ENCODE measurements around the gene EHBP1L1. TPM values are rescaled to one million over a fixed set of nuclear protein-coding genes. Genes with fewer than 3 reads are reported as not detected.
A peak's percentile ranks its signal among the peaks of the same experiment; 100 is the strongest.

The EHBP1L1 gene
- total and polyA plus RNA-seq, 2 of the 13 experiments (the other 11 are each of a cell fraction or from before 2014, with no cell fraction given), result 8.3 to 10.6 TPM

DNA sequence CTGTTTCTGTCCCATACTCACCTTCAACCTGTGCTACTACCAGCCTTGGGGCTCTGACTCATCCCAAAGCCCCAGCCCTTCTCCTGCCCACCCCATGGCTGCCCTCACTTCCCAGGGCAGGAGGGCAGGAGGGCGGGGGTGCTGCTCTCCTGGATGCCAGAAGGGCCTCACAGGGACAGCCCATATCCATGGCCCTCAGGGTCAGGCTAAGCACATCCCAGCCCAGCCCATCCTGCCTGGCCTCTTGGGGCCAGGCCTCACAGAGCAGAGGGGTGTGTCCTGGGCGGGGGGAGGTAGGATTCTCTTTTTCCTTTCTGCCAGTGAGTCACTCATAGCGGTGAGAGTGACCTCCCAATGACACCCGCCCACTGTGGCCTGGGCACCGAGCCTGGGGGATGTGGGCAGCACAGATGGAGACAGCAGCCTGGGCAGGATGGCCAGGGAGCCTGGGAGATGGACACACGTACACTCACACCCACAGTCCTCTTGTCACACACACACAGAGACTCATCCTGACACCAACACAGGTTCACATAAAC is 20.1 kb upstream of the EHBP1L1 start (continued):
- TF ChIP-seq ZNF510 (CRISPR knock-in tag; IDR thresholded peaks at IDR 0.05; ENCODE audit: low read depth) (no peak), TAF1 (CRISPR knock-in tag; IDR thresholded peaks at IDR 0.05) (peak; percentile 38; the same call in 1 of the 2 replicates), PRPF4 (IDR thresholded peaks at IDR 0.05; ENCODE audit: low read depth, low read length, poor library complexity, severe bottlenecking) (no peak), ZNF703 (CRISPR knock-in tag; IDR thresholded peaks at IDR 0.05; ENCODE audit: borderline replicate concordance) (no peak), ZNF3 (CRISPR knock-in tag; IDR thresholded peaks at IDR 0.05) (no peak), ZMYM4 (CRISPR knock-in tag; IDR thresholded peaks at IDR 0.05) (no peak), YEATS2 (CRISPR knock-in tag; IDR thresholded peaks at IDR 0.05; ENCODE audit: borderline replicate concordance) (peak; percentile 52; the same call in 1 of the 2 replicates), ZNF879 (CRISPR knock-in tag; IDR thresholded peaks at IDR 0.05) (no peak), ZNF614 (CRISPR knock-in tag; IDR thresholded peaks at IDR 0.05; ENCODE audit: borderline replicate concordance) (0 out of 2 replicates have a peak, but pooled peaks have one; percentile 34), NR2F1 (CRISPR knock-in tag; IDR thresholded peaks at IDR 0.05) (peak; percentile 42 to 44; a peak in 1 of 4 replicates), ZNF331 (CRISPR knock-in tag; IDR thresholded peaks at IDR 0.05) (peak; percentile 34; the same call in 1 of the 2 replicates), HNRNPLL (IDR thresholded peaks at IDR 0.05; ENCODE audit: low read depth, low read length, poor library complexity, severe bottlenecking) (peak; percentile 29), ZNF10 (CRISPR knock-in tag; IDR thresholded peaks at IDR 0.05; ENCODE audit: borderline replicate concordance, low read depth) (no peak), BRD4 (CRISPR knock-in tag; IDR thresholded peaks at IDR 0.05) (no peak)
- TF ChIP-seq, protein P1, sequence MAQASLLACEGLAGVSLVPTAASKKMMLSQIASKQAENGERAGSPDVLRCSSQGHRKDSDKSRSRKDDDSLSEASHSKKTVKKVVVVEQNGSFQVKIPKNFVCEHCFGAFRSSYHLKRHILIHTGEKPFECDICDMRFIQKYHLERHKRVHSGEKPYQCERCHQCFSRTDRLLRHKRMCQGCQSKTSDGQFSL (CRISPR knock-in tag; IDR thresholded peaks at IDR 0.05), result 0 out of 2 replicates have a peak, but pooled peaks have one; percentile 39
- TF ChIP-seq, protein P2, sequence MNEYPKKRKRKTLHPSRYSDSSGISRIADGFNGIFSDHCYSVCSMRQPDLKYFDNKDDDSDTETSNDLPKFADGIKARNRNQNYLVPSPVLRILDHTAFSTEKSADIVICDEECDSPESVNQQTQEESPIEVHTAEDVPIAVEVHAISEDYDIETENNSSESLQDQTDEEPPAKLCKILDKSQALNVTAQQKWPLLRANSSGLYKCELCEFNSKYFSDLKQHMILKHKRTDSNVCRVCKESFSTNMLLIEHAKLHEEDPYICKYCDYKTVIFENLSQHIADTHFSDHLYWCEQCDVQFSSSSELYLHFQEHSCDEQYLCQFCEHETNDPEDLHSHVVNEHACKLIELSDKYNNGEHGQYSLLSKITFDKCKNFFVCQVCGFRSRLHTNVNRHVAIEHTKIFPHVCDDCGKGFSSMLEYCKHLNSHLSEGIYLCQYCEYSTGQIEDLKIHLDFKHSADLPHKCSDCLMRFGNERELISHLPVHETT (CRISPR knock-in tag; conservative IDR thresholded peaks at IDR 0.05), result 0 out of 2 replicates have a peak, but pooled peaks have one; percentile 17
- TF ChIP-seq, protein P3, sequence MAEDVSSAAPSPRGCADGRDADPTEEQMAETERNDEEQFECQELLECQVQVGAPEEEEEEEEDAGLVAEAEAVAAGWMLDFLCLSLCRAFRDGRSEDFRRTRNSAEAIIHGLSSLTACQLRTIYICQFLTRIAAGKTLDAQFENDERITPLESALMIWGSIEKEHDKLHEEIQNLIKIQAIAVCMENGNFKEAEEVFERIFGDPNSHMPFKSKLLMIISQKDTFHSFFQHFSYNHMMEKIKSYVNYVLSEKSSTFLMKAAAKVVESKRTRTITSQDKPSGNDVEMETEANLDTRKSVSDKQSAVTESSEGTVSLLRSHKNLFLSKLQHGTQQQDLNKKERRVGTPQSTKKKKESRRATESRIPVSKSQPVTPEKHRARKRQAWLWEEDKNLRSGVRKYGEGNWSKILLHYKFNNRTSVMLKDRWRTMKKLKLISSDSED (CRISPR knock-in tag; IDR thresholded peaks at IDR 0.05), result no peak
- TF ChIP-seq, protein P4, sequence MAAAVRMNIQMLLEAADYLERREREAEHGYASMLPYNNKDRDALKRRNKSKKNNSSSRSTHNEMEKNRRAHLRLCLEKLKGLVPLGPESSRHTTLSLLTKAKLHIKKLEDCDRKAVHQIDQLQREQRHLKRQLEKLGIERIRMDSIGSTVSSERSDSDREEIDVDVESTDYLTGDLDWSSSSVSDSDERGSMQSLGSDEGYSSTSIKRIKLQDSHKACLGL (CRISPR knock-in tag; IDR thresholded peaks at IDR 0.05), result no peak
- TF ChIP-seq, protein P5, sequence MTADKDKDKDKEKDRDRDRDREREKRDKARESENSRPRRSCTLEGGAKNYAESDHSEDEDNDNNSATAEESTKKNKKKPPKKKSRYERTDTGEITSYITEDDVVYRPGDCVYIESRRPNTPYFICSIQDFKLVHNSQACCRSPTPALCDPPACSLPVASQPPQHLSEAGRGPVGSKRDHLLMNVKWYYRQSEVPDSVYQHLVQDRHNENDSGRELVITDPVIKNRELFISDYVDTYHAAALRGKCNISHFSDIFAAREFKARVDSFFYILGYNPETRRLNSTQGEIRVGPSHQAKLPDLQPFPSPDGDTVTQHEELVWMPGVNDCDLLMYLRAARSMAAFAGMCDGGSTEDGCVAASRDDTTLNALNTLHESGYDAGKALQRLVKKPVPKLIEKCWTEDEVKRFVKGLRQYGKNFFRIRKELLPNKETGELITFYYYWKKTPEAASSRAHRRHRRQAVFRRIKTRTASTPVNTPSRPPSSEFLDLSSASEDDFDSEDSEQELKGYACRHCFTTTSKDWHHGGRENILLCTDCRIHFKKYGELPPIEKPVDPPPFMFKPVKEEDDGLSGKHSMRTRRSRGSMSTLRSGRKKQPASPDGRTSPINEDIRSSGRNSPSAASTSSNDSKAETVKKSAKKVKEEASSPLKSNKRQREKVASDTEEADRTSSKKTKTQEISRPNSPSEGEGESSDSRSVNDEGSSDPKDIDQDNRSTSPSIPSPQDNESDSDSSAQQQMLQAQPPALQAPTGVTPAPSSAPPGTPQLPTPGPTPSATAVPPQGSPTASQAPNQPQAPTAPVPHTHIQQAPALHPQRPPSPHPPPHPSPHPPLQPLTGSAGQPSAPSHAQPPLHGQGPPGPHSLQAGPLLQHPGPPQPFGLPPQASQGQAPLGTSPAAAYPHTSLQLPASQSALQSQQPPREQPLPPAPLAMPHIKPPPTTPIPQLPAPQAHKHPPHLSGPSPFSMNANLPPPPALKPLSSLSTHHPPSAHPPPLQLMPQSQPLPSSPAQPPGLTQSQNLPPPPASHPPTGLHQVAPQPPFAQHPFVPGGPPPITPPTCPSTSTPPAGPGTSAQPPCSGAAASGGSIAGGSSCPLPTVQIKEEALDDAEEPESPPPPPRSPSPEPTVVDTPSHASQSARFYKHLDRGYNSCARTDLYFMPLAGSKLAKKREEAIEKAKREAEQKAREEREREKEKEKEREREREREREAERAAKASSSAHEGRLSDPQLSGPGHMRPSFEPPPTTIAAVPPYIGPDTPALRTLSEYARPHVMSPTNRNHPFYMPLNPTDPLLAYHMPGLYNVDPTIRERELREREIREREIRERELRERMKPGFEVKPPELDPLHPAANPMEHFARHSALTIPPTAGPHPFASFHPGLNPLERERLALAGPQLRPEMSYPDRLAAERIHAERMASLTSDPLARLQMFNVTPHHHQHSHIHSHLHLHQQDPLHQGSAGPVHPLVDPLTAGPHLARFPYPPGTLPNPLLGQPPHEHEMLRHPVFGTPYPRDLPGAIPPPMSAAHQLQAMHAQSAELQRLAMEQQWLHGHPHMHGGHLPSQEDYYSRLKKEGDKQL (CRISPR knock-in tag; IDR thresholded peaks at IDR 0.05; ENCODE audit: low read depth), result no peak
- TF ChIP-seq, protein P6, sequence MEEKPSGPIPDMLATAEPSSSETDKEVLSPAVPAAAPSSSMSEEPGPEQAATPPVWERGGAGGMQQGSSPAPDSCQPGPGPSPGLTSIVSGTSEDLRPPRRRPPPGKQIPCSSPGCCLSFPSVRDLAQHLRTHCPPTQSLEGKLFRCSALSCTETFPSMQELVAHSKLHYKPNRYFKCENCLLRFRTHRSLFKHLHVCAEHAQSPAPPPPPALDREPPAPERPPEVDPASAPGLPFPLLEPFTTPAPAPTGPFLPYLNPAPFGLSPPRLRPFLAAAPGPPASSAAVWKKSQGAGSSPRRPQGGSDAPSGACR (CRISPR knock-in tag; IDR thresholded peaks at IDR 0.05), result no peak

Data from HepG2 (cell line).